HCT116 (cell line): ENCODE results near the gene NHSL1. TPM values are rescaled to one million over a fixed set of nuclear protein-coding genes. Genes with fewer than 3 reads are reported as not detected.

ENCODE experiments used
- ATAC-seq: fragments of 200-7000 bp; cut with Tn5 transposase; 2 replicates; pipeline ENCODE4 v1.9.1; 2020; ENCODE audit warnings: mild to moderate bottlenecking, moderate library complexity
- BruUV-seq: library from RNA; stranded (reverse); fragments of 400-500 nt; replicated peaks from 2 replicates; lab custom pipeline; 2021; lab: Mats Ljungman, UMichigan
- CTCF ChIA-PET: fragments of 300-600 bp; sonication (Branson Sonifier 250); formaldehyde crosslinking; loops from one replicate; lab custom pipeline; 2021; ENCODE audit warnings: antibody characterized with exemption; lab: Charles Lee
- POLR2A ChIA-PET: fragments of 300-600, 350-600 bp; sonication (Branson Sonifier 250); formaldehyde crosslinking; loops from one replicate; lab custom pipeline; 2021; ENCODE audit warnings: antibody characterized with exemption; lab: Charles Lee
- RAD21 ChIA-PET, 2 experiments: fragments of 300-600 bp; sonication (Branson Sonifier 250); formaldehyde crosslinking; loops; one replicate each; lab custom pipeline; 2023; ENCODE audit warnings: low total read pairs in 2 of 2; ENCODE audit not compliant: uncharacterized antibody in 2 of 2, unreplicated experiment in 2 of 2, low non-redundant PET in 1 of 2; lab: Charles Lee
- DNase-seq: peaks from one replicate; pipeline ENCODE4 v3.0.0-alpha.2; 2010; ENCODE audit warnings: low read depth, low spot score
- H2AFZ ChIP-seq: fragments of 200-600 bp; shearing (Covaris generic), sonication (generic); 2 replicates; pipeline ENCODE4 v1.6.1; 2017; ENCODE audit warnings: low read depth, mixed run types, mixed read lengths, antibody characterized with exemption, low read length; ENCODE audit not compliant: poor library complexity, severe bottlenecking
- H3K27ac ChIP-seq: 2 replicates; pipeline ENCODE4 v1.5.1; 2012; ENCODE audit warnings: low read depth, low read length
- H3K27me3 ChIP-seq: fragments of 200-600 bp; sonication (generic); 2 replicates; pipeline ENCODE4 v1.6.1; 2016; ENCODE audit warnings: mixed run types, low read length, mixed read lengths; ENCODE audit not compliant: insufficient read depth
- H3K36me3 ChIP-seq, 2 experiments: fragments of 200-500 bp in 1 of 2; fragments of 200-600 bp in 1 of 2; sonication (Bioruptor generic) in 1 of 2; sonication (generic) in 1 of 2; 2 replicates each; pipeline versions ENCODE4 v1.5.1 to v1.6.1; 2014 to 2016; ENCODE audit warnings: low read length in 2 of 2, inconsistent platforms in 1 of 2, mixed read lengths in 1 of 2, mixed run types in 1 of 2; ENCODE audit not compliant: insufficient read depth in 2 of 2, control insufficient read depth in 1 of 2
- H3K4me1 ChIP-seq, 2 experiments: fragments of 200-600 bp in 1 of 2; sonication (generic) in 1 of 2; 2 replicates each; pipeline versions ENCODE4 v1.5.1 to v1.6.1; 2012 to 2017; ENCODE audit warnings: low read length in 2 of 2, inconsistent platforms in 1 of 2, mild to moderate bottlenecking in 1 of 2, mixed read lengths in 1 of 2, mixed run types in 1 of 2, moderate library complexity in 1 of 2; ENCODE audit not compliant: insufficient read depth in 2 of 2, control insufficient read depth in 1 of 2
- H3K4me2 ChIP-seq: fragments of 200-600 bp; sonication (generic); 2 replicates; pipeline ENCODE4 v1.6.1; 2017; ENCODE audit warnings: mixed run types, low read length, mixed read lengths
- H3K4me3 ChIP-seq, 2 experiments: fragments of 200-600 bp in 1 of 2; sonication (generic) in 1 of 2; replicated peaks in 1 of 2; 2 replicates each; pipeline ENCODE4 v1.5.1; 2011 to 2016; ENCODE audit warnings: low read length in 2 of 2, control low read depth in 1 of 2, low read depth in 1 of 2, mild to moderate bottlenecking in 1 of 2, mixed read lengths in 1 of 2, mixed run types in 1 of 2
- H3K79me2 ChIP-seq: fragments of 200-600 bp; sonication (generic); 2 replicates; pipeline ENCODE4 v1.6.1; 2017; ENCODE audit warnings: mild to moderate bottlenecking, mixed run types, low read length, moderate library complexity, mixed read lengths; ENCODE audit not compliant: insufficient read depth
- H3K9ac ChIP-seq: fragments of 200-600 bp; sonication (generic); 2 replicates; pipeline ENCODE4 v1.6.1; 2016; ENCODE audit warnings: low read length, mixed read lengths
- H3K9me2 ChIP-seq: fragments of 200-600 bp; sonication (generic), shearing (Covaris generic); 2 replicates; pipeline ENCODE4 v1.6.1; 2017; ENCODE audit warnings: mixed run types, mild to moderate bottlenecking, moderate library complexity; ENCODE audit not compliant: insufficient read depth
- H3K9me3 ChIP-seq, 2 experiments: fragments of 200-500 bp in 1 of 2; fragments of 200-600 bp in 1 of 2; sonication (Bioruptor generic) in 1 of 2; sonication (generic) in 1 of 2; 2 replicates each; pipeline ENCODE4 v1.6.1; 2014 to 2017; ENCODE audit warnings: low read length in 2 of 2, mixed read lengths in 2 of 2, inconsistent platforms in 1 of 2, low read depth in 1 of 2, mild to moderate bottlenecking in 1 of 2, mixed run types in 1 of 2, moderate library complexity in 1 of 2; ENCODE audit not compliant: control insufficient read depth in 1 of 2, insufficient read depth in 1 of 2
- H4K20me1 ChIP-seq: fragments of 200-600 bp; sonication (generic), shearing (Covaris generic); 2 replicates; pipeline ENCODE4 v1.6.1; 2017; ENCODE audit warnings: mixed run types, mild to moderate bottlenecking, moderate library complexity; ENCODE audit not compliant: insufficient read depth
- CEBPB ChIP-seq: IDR thresholded peaks from 2 replicates; pipeline ENCODE4 v1.6.1; 2012; ENCODE audit warnings: low read depth
- EGR1 ChIP-seq: IDR thresholded peaks from 2 replicates; pipeline ENCODE4 v1.6.1; 2012; ENCODE audit warnings: low read depth
- ELF1 ChIP-seq: IDR thresholded peaks from 2 replicates; pipeline ENCODE4 v1.6.1; 2012; ENCODE audit warnings: low read depth, borderline replicate concordance
- EZH2 ChIP-seq: fragments of 200-600 bp; sonication (generic); IDR thresholded peaks from 2 replicates; pipeline ENCODE4 v1.6.1; 2017; ENCODE audit warnings: antibody characterized with exemption, mixed run types
- FOSL1 ChIP-seq: IDR thresholded peaks from 2 replicates; pipeline ENCODE4 v1.6.1; 2012; ENCODE audit warnings: low read depth
- JUND ChIP-seq: IDR thresholded peaks from 2 replicates; pipeline ENCODE4 v1.6.1; 2012
- POLR2A ChIP-seq: IDR thresholded peaks from 2 replicates; pipeline ENCODE4 v1.7.0; 2011; ENCODE audit warnings: borderline replicate concordance; ENCODE audit not compliant: insufficient read depth, insufficient read length; ENCODE audit errors: extremely low read depth
- RAD21 ChIP-seq: IDR thresholded peaks from 2 replicates; pipeline ENCODE4 v1.6.1; 2012; ENCODE audit warnings: low read depth, mild to moderate bottlenecking
- SRF ChIP-seq: IDR thresholded peaks from 2 replicates; pipeline ENCODE4 v1.6.1; 2012; ENCODE audit warnings: low read depth
- TCF7L2 ChIP-seq: IDR thresholded peaks from 2 replicates; pipeline ENCODE4 v1.7.0; 2011; ENCODE audit warnings: borderline replicate concordance, inconsistent platforms; ENCODE audit not compliant: insufficient read depth, insufficient read length; ENCODE audit errors: extremely low read depth
- ZNF274 ChIP-seq: fragments of 200-500 bp; sonication (Bioruptor generic); IDR thresholded peaks from 2 replicates; pipeline ENCODE4 v1.6.1; 2014; ENCODE audit warnings: mild to moderate bottlenecking, low read depth, low read length, inconsistent platforms
- intact Hi-C: fragments of 100-400 bp; cut with micrococcal nuclease; formaldehyde crosslinking; loops from 2 replicates; pipeline ENCODE4 v1.10.0; 2022
- total RNA-seq: library from RNA; stranded (reverse); gene quantifications from one replicate; pipeline ENCODE4 v1.2.1, GENCODE V29; 2021; ENCODE audit not compliant: unreplicated experiment
- TF ChIP-seq, protein P1 (sequence below): IDR thresholded peaks from 2 replicates; pipeline ENCODE4 v1.6.1; 2012
- TF ChIP-seq, protein P2 (sequence below): IDR thresholded peaks from 2 replicates; pipeline ENCODE4 v1.6.1; 2012; ENCODE audit warnings: low read depth
- TF ChIP-seq, protein P3 (sequence below), 3 experiments: fragments of 200-600 bp in 1 of 3; sonication (generic) in 1 of 3; IDR thresholded peaks in 2 of 3; conservative IDR thresholded peaks in 1 of 3; 2 replicates each; pipeline ENCODE4 v1.5.1; 2012 to 2017; ENCODE audit warnings: low read depth in 2 of 3, low read length in 2 of 3, antibody characterized with exemption in 1 of 3, borderline replicate concordance in 1 of 3, control low read depth in 1 of 3, mild to moderate bottlenecking in 1 of 3, mixed read lengths in 1 of 3, mixed run types in 1 of 3, moderate library complexity in 1 of 3; ENCODE audit not compliant: insufficient read depth in 1 of 3

The NHSL1 gene
- total RNA-seq, 1 experiment from 2014 or later, result 15.4 TPM

DNA sequence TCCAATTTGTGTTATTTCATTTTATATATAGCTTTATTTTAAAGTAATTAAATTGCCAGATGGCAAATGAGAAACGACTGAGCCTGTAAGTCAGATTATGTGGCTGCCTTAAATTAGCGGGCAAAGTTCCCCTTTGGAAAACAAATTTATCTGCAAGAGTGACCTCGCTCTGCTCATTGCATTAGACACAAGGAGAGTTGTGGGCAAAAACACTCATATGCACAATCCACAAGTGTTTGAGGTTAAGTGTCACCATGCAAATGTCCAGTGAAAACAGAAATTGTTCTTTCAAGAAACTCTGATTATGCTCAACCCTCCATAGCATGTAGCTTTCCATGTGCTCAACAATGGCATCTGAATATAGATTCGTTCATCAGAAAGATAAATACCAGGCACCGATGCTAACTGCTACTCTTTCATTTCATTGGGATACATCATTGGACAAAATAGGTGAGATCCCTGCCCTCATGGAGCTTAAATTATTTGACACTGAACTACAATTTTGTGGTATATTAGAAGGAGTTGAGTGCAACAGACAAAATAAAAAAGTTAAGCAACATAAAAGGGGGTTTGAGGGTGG is 1.7 kb upstream of the NHSL1 start:
- H3K9ac ChIP-seq, result no peak overlapping the region
- no peaks in the 10 kb centered on the region for H3K9me3 ChIP-seq
- ChIA-PET POLR2A (no interaction called here), CTCF (interaction anchor here (1.7 kb wide), 1 partner anchor 17 kb away, joined by 4 read pairs; no protein-coding TSS in a partner anchor), RAD21 (no interaction called here)
- H3K9me2 ChIP-seq, result no peaks in the 10 kb centered on the region
- H3K79me2 ChIP-seq, result no peaks in the 10 kb centered on the region
- no peak overlapping the region for H2AFZ ChIP-seq
- H3K4me3 ChIP-seq, result no peak overlapping the region
- H4K20me1 ChIP-seq, result no peaks in the 10 kb centered on the region
- ATAC-seq (no peak), DNase-seq (no peak)
- intact Hi-C loops, result no loop called here
- no peaks in the 10 kb centered on the region for H3K27me3 ChIP-seq
- H3K4me1 ChIP-seq, result peaks cover 5 to 11% of the 10 kb centered on the region in 2 experiments; a peak in 2 of 4 replicates
- no peak overlapping the region for H3K4me2 ChIP-seq
- no peak overlapping the region for H3K27ac ChIP-seq
- TF ChIP-seq CEBPB (no peak), JUND (no peak), POLR2A (no peak), FOSL1 (no peak), ELF1 (no peak), EZH2 (no peak), SRF (no peak), ZNF274 (no peak), TCF7L2 (no peak), RAD21 (no peak), EGR1 (no peak)
- TF ChIP-seq, protein P1, sequence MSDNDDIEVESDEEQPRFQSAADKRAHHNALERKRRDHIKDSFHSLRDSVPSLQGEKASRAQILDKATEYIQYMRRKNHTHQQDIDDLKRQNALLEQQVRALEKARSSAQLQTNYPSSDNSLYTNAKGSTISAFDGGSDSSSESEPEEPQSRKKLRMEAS, result no peak
- TF ChIP-seq, protein P2, sequence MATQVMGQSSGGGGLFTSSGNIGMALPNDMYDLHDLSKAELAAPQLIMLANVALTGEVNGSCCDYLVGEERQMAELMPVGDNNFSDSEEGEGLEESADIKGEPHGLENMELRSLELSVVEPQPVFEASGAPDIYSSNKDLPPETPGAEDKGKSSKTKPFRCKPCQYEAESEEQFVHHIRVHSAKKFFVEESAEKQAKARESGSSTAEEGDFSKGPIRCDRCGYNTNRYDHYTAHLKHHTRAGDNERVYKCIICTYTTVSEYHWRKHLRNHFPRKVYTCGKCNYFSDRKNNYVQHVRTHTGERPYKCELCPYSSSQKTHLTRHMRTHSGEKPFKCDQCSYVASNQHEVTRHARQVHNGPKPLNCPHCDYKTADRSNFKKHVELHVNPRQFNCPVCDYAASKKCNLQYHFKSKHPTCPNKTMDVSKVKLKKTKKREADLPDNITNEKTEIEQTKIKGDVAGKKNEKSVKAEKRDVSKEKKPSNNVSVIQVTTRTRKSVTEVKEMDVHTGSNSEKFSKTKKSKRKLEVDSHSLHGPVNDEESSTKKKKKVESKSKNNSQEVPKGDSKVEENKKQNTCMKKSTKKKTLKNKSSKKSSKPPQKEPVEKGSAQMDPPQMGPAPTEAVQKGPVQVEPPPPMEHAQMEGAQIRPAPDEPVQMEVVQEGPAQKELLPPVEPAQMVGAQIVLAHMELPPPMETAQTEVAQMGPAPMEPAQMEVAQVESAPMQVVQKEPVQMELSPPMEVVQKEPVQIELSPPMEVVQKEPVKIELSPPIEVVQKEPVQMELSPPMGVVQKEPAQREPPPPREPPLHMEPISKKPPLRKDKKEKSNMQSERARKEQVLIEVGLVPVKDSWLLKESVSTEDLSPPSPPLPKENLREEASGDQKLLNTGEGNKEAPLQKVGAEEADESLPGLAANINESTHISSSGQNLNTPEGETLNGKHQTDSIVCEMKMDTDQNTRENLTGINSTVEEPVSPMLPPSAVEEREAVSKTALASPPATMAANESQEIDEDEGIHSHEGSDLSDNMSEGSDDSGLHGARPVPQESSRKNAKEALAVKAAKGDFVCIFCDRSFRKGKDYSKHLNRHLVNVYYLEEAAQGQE, result no peak
- TF ChIP-seq, protein P3, sequence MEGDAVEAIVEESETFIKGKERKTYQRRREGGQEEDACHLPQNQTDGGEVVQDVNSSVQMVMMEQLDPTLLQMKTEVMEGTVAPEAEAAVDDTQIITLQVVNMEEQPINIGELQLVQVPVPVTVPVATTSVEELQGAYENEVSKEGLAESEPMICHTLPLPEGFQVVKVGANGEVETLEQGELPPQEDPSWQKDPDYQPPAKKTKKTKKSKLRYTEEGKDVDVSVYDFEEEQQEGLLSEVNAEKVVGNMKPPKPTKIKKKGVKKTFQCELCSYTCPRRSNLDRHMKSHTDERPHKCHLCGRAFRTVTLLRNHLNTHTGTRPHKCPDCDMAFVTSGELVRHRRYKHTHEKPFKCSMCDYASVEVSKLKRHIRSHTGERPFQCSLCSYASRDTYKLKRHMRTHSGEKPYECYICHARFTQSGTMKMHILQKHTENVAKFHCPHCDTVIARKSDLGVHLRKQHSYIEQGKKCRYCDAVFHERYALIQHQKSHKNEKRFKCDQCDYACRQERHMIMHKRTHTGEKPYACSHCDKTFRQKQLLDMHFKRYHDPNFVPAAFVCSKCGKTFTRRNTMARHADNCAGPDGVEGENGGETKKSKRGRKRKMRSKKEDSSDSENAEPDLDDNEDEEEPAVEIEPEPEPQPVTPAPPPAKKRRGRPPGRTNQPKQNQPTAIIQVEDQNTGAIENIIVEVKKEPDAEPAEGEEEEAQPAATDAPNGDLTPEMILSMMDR (IDR thresholded peaks at IDR 0.05 in 2 of 3, conservative IDR thresholded peaks at IDR 0.05 in 1 of 3; ENCODE audit: borderline replicate concordance in 1 of 3, insufficient read depth in 1 of 3, low read depth in 2 of 3, low read length in 2 of 3), result no peak
- H3K36me3 ChIP-seq, result no peaks in the 10 kb centered on the region; a peak in 1 of 4 replicates
- BruUV-seq, result no TSS peak
